ENCODE measurements around the gene C20orf202.

The C20orf202 gene

GRCh38 chr20:1199964-1200363, 3.3 kb upstream of the C20orf202 start:
- Histone ChIP-seq H3K36me3 (no peaks in the 10 kb centered on the region), H3K9me3 (no peaks in the 10 kb centered on the region), H3K4me3 (ENCODE audit: low read depth in 1 of 2, low read length in 1 of 2) (no peak overlapping the region), H3K27ac (no peak overlapping the region), H3K4me1 (ENCODE audit: control insufficient read depth in 1 of 2, insufficient read depth in 1 of 2, low read depth in 1 of 2, low read length in 1 of 2) (no peaks in the 10 kb centered on the region), H3K27me3 (peaks cover 10% of the 10 kb centered on the region)
- no peak for TF ChIP-seq CTCF (IDR thresholded peaks at IDR 0.05)

- H3K4me1 ChIP-seq (ENCODE audit: control insufficient read depth in 1 of 2, insufficient read depth in 1 of 2, low read depth in 1 of 2, low read length in 1 of 2) = no peaks in the 10 kb centered on the region
- no peak overlapping the region for H3K4me3 ChIP-seq (ENCODE audit: low read depth in 1 of 2, low read length in 1 of 2)
- no peaks in the 10 kb centered on the region for H3K36me3 ChIP-seq
- no peak for TF ChIP-seq CTCF (IDR thresholded peaks at IDR 0.05)
- no peaks in the 10 kb centered on the region for H3K9me3 ChIP-seq
- H3K27me3 ChIP-seq = peaks cover 15% of the 10 kb centered on the region
- no peak overlapping the region for H3K27ac ChIP-seq
Observed at GRCh38 chr20:1203630-1204029, 376 bp downstream of the C20orf202 start.

- no peaks in the 10 kb centered on the region for H3K36me3 ChIP-seq
- no peaks in the 10 kb centered on the region for H3K9me3 ChIP-seq
- H3K4me3 ChIP-seq (ENCODE audit: low read depth in 1 of 2, low read length in 1 of 2) = no peak overlapping the region
- TF ChIP-seq CTCF (IDR thresholded peaks at IDR 0.05) = no peak
- H3K27me3 ChIP-seq = peaks cover 14% of the 10 kb centered on the region
- H3K27ac ChIP-seq = no peak overlapping the region
- H3K4me1 ChIP-seq (ENCODE audit: control insufficient read depth in 1 of 2, insufficient read depth in 1 of 2, low read depth in 1 of 2, low read length in 1 of 2) = no peaks in the 10 kb centered on the region
Observed at GRCh38 chr20:1204113-1204512, 859 bp downstream of the C20orf202 start.

GRCh38 chr20:1204576-1204975, 1.3 kb downstream of the C20orf202 start:
- H3K27ac ChIP-seq = no peak overlapping the region
- no peaks in the 10 kb centered on the region for H3K9me3 ChIP-seq
- no peak for TF ChIP-seq CTCF (IDR thresholded peaks at IDR 0.05)
- H3K4me1 ChIP-seq (ENCODE audit: control insufficient read depth in 1 of 2, insufficient read depth in 1 of 2, low read depth in 1 of 2, low read length in 1 of 2) = no peaks in the 10 kb centered on the region
- peaks cover 17% of the 10 kb centered on the region for H3K27me3 ChIP-seq
- no peaks in the 10 kb centered on the region for H3K36me3 ChIP-seq
- H3K4me3 ChIP-seq (ENCODE audit: low read depth in 1 of 2, low read length in 1 of 2) = no peak overlapping the region

GRCh38 chr20:1205802-1206201, 2.5 kb downstream of the C20orf202 start:
- Histone ChIP-seq H3K36me3 (no peaks in the 10 kb centered on the region), H3K4me1 (ENCODE audit: control insufficient read depth in 1 of 2, insufficient read depth in 1 of 2, low read depth in 1 of 2, low read length in 1 of 2) (no peaks in the 10 kb centered on the region), H3K27me3 (peaks cover 29% of the 10 kb centered on the region), H3K4me3 (ENCODE audit: low read depth in 1 of 2, low read length in 1 of 2) (no peak overlapping the region), H3K9me3 (no peaks in the 10 kb centered on the region), H3K27ac (no peak overlapping the region)
- TF ChIP-seq CTCF (IDR thresholded peaks at IDR 0.05) = no peak
